Nucleus accumbens (tissue), 56 donors: ENCODE results near the gene PDLIM3.

ENCODE experiments used
- DNase-seq, 56 donors: peaks; one replicate each; lab custom pipeline; 2025; lab: John Stamatoyannopoulos, UW

Gene PDLIM3

DNA sequence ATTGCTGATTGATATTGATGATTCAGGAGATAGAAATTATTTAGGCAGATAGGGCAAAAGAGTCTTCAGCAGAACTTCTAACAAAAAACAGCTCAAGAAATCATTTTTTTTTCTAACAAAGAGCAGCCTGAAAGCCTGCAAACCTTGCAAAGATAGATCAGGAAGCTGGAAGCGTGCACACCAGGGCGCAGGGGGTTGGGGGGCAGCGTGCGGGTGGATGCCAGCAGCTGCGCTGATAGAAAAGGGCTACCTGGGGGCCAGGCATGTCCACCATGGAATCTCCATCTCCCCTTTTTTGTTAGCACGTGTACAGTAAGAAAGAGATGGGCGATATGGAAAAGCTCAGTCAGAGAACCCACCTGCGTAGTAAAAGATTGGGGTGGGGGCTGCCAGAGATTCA, 62.1 kb downstream of the PDLIM3 start:
- no peak for DNase-seq

DNA sequence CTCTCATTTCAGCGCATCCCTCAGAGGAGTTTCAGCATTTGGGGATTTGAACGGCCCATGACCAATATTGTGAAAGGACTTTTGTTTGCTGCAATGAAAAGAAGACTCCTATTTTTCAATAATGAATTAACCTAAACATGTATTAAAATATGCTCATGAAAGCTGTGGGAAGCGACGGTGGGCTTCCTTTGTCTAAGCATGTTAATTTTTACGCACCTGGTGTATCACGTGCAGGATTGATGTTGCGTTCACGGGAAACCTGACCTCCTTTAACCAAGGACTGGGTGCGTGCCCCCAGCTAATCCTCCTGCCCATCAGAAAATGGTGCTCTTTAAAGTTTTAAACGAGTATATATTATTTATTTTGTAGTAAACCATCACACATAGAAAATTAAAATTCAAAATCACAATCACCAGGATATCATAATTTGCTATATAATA, 63.2 kb downstream of the PDLIM3 start:
- no peak for DNase-seq

GRCh38 chr4:185471235-185472102, 63.8 kb downstream of the PDLIM3 start, which contains the start of gene CCDC110:
CCDC110 (minus strand) TSS chr4:185471733; CDS start chr4:185471683, 50 bp downstream.
- peak; percentile 4 to 100 (median 92) for DNase-seq

DNA sequence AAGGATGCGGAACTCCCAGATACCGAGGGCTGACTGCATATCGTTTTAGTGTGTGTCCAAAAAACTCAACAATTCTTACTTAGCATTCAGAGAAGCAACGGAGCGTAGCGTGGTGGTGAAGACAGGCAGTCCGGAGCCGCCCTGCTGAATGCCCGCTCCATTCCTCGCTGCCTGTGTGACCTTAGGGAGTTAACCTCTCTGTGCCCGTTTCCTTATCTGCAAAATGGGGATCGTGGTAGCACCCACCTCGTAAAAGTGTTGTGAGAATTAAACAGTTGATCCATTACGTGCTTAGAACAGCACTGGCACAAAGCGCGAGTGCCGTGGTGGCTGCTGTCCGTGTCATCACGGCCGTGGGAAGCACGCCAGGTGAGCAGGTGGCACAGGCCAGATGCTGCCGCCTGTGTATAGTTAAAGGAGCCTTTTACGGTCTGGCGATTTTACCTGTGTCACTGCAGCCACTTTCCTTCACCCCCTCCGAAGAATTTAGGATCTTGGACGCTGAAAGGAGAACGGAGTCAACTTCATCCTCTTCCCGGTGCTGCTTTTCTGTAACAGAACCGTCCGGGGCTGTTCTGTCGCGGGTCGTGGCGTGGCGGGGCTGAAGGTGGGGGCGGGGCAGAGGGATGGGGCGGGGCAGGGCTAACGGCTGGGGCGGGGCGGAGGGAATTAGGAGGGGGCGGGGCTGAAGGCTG, 64.7 kb downstream of the PDLIM3 start:
- DNase-seq: peak in 41 of 56 donors; percentile 24 to 83 (median 58)

DNA sequence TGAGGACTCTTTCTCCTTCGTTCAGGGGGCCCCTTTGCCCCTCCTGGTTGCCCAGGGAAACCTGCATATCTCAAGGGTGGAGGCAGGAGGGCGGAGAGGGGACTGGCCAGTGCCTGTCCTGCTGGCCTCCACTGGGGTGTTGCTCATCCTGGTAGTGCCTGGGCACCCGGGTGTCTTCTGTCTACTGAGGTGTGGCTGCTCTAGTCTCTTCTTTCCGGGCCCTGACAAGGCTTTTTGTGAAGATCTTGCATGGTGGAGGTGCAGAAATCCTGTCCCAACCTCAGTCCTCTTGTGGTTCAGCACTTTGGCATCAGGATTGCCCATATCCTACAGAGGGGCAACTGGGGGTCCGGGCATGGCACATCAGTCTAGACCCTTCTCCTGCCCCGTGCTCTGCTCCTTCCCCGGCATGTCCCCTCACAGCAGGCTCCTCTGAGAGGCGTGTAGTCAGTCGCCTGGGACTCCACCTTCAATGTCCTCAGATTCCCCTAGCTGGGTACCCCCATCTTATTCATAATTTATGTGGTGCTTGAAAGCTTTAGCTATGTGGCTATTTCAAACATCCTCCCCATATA, 65.6 kb downstream of the PDLIM3 start:
- DNase-seq: no peak

GRCh38 chr4:185468999-185469398, 66.3 kb downstream of the PDLIM3 start:
- DNase-seq: no peak

DNA sequence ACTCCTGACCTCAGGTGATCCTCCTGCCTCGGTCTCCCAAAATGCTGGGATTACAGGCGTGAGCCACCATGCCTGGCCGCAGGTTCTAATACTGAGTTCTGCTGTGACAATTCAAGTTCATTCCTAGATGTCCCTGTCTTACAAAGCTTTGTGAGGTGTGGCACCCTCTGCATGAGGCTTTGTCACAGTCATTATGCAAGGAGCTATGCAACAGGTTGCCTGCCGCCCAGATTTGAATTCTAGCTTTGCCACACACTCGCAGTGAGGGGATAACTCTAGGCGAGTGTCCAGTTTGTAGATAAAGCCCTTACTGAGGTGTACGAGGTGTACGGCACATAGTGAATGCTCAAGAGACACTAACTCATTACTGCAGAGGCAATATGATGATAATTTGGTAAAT, 67.3 kb downstream of the PDLIM3 start:
- peak in 12 of 56 donors; percentile 6 to 39 (median 18) for DNase-seq

DNA sequence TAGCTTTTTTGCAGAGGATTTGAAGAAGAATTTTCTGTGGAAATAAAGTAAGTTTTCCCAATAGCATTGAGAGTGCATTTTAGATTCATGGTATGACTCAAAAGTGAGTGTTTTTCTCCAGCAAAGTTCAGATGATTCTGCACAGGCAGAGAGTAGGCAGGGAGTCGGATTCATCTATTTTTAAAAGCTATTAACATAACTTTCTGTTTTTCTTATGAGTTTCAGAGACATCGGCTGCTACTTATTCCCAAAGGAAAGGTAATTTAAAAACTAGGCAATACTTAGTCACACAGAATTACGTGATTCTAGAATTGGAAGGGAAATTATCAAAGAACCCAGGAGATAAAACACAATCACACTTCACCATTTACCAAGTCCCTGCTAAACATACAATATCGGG, 68.2 kb downstream of the PDLIM3 start:
- DNase-seq: peak in 2 of 56 donors; percentile 12 to 15

DNA sequence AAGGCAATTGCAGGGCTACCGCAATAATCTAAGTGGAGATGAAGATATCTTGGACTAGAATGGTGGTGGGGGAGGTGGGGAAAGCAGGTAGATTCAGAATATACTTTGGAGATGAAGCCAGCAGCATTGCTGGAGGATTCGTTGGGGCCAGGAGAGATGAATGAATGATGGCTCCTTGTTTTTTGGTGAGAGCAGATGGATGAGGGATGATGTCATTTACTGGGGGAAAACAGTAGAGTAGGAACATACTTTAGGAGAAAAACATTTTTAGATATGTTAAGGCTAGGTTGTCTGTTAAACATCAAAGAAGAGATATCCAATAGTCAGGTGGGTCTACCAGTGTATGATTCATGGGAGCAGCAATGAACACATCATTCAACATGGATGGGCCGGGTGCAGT, 69.6 kb downstream of the PDLIM3 start:
- DNase-seq: no peak

- no peak for DNase-seq
Observed at GRCh38 chr4:185464887-185465286, 70.4 kb downstream of the PDLIM3 start.

DNA sequence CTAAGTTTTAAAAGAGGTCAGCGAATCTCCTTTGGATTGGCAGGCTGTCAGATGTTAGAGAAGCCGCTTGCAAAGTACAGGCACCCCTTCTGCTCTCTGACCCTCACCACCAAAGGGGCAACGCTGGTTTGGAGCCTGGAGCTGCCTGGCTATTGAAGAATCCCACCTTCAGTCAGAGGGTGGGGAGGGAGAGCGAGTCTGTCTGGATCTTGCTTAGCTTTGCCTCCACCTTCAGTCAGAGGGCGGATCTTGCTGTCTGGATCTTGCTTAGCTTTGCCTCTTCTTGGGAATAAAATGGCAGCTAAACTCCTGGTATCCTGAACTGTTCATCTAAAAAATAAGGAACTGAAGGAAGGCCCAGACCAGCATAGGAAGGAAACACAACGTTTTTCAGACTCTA, 71.1 kb downstream of the PDLIM3 start:
- no peak for DNase-seq

DNA sequence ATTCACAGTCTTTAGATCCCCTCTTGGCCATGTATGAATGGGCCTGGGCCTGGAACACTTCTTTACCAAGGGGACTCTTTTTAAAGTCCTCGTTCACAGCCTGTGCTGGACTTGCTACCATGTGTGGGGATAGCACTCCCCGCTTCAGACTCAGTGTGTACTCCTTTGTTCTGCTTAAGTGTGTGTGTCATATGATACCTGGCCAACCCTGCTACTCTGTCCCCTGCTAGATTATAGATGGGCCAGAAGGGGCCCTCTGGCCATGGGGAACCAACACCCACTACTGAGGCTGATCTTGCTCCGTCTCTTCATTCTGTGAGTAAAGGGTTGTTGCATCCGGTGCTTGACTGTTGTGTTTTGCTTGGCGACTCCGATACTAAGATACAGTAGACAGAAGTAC, 71.8 kb downstream of the PDLIM3 start:
- DNase-seq: no peak

- DNase-seq: no peak
Observed at GRCh38 chr4:185461565-185461964, 73.7 kb downstream of the PDLIM3 start.

DNA sequence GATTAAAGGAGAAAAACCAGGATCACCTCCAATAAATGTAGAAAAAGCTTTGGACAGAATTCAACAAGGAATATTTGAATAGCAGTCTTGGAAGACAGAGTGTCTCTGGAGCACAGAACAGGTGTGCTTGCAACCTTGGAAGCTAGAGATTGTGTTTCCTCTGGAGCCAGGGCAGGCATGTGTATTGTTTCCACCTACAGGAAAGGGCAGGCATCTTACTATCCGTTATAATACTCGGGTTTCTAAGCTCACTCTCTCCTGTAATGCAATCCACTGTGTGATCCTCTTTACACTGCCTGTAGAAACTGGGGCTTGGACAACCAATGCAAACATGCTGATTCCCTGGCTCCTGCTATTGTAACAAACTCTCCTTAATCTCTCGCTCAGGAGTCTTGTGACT, 78.2 kb downstream of the PDLIM3 start:
- no peak for DNase-seq

DNA sequence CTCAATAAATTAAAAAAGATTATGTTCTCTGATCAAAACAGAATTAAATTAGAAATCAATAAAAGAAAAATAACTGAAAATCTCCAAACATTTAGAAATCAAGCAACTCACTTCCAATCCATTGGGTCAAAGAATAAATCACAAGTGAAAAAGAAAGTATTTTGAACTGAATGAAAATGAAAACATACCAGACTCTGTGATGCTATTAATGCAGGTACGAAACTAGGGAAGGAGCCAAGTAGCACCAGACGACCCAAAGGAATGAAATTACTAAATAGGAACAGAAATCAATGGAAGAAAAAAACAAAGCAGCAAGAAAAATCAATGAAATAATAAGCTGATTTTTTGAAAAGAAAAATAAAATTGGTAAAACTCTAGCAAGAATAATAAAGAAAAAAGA, 79.2 kb downstream of the PDLIM3 start:
- no peak for DNase-seq
